ENCODE measurements around the gene ARL4A. TPM values are rescaled to one million over a fixed set of nuclear protein-coding genes. Genes with fewer than 3 reads are reported as not detected.
"Not testable (repeated sequence)": the region's sequence is repeated elsewhere in the genome, so short reads cannot be mapped to it uniquely, and the experiment has no call there.

The ARL4A gene
- total and polyA plus RNA-seq, 7 donors = 2.5 to 47.7 (median 7.4) TPM

DNA sequence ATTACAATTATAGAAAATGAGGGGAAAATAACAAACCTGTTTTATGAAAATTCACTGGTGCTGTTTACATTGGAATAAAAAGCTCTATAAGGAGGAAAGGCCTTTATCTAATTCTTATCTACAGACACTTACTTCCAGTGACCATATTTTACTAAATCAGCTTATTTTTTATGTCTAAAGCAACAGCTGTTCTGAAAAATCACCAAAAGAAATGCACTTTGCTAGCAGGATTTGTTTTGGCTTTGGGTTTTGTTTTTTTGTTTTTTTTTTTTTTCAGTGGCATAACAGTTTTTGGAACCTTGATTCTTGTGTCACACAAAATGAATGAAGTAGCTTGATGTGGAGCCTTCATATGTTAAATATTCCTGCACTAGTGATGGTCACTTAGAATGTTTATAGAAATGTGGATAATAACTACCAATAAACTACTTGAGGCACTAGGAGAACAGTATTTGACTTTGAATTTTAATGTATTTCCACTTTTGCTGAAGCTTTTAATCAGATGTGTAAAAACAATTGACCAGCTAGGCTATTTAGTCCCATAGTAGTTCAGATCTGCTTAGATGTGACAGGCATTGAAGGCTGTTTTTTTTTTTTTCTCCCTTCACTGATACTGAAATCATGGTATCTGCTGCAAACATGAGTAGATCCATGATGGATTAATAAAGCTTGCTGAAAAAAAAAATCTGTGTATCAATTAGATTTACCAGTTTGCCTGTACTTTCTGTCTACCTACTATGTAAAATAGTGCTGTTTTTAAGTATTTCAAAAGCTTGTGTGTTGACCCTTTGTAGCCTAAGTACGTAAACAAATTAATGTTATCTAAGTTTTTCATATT, 2.8 kb downstream of the ARL4A start:
- intact Hi-C loops (cut with DNase I) = no loop called here
- Histone ChIP-seq H3K27me3 (ENCODE audit: insufficient read depth in 3 of 3, low read length in 2 of 3) (no peaks in the 10 kb centered on the region), H3K4me1 (peaks cover 6% of the 10 kb centered on the region), H3K4me3 (peak overlapping the region; percentile 26), H3K36me3 (ENCODE audit: insufficient read depth in 1 of 2, low read depth in 1 of 2) (no peaks in the 10 kb centered on the region), H3K9me3 (no peaks in the 10 kb centered on the region), H3K27ac (no peak overlapping the region)
- DNase-seq (no peak), ATAC-seq (no peak)
- TF ChIP-seq CTCF (IDR thresholded peaks at IDR 0.05) = no peak
- 89 to 98% (median 97%) methylated on average over 1 of the region's 1 CpG for WGBS, 3 donors

DNA sequence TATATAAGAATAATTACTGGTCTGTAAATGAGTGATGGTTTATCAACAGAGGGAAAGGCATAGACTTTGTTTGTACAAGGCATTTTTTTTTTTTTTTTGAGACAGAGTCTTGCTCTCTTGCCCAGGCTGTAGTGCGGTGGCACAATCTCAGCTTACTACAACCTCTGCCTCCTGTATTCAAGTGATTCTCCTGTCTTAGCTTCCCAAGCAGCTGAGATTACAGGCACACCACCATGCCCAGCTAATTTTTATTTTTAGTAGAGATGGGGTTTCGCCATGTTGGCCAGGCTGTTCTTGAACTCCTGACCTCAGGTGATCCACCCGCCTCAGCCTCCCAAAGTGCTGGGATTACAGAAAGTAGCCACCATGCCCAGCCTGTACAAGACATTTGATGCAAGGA, 4.0 kb downstream of the ARL4A start:
- ATAC-seq; H3K36me3 ChIP-seq (ENCODE audit: insufficient read depth in 1 of 2, low read depth in 1 of 2); DNase-seq; H3K27ac ChIP-seq; H3K4me1 ChIP-seq; H3K4me3 ChIP-seq; H3K9me3 ChIP-seq; H3K27me3 ChIP-seq (ENCODE audit: insufficient read depth in 3 of 3, low read length in 2 of 3); intact Hi-C loops (cut with DNase I): not testable (repeated sequence)
- WGBS, 3 donors = 48 to 89% (median 72%) methylated on average over 3 of the region's 3 CpGs

- no peak for DNase-seq
- no peak for ATAC-seq
- H3K27me3 ChIP-seq (ENCODE audit: insufficient read depth in 3 of 3, low read length in 2 of 3) = no peaks in the 10 kb centered on the region
- H3K4me1 ChIP-seq = peaks cover 6% of the 10 kb centered on the region
- no peak for TF ChIP-seq CTCF (IDR thresholded peaks at IDR 0.05)
- no peaks in the 10 kb centered on the region for H3K36me3 ChIP-seq (ENCODE audit: insufficient read depth in 1 of 2, low read depth in 1 of 2)
- intact Hi-C loops (cut with DNase I) = no loop called here
- no peak overlapping the region for H3K4me3 ChIP-seq
- H3K9me3 ChIP-seq = no peaks in the 10 kb centered on the region
- 90 to 95% (median 90%) methylated on average over 1 of the region's 1 CpG for WGBS, 3 donors
- H3K27ac ChIP-seq = no peak overlapping the region
Measured at GRCh38 chr7:12692035-12692434, 4.6 kb downstream of the ARL4A start.

GRCh38 chr7:12692479-12693259, 5.2 kb downstream of the ARL4A start:
- Histone ChIP-seq H3K27me3 (ENCODE audit: insufficient read depth in 3 of 3, low read length in 2 of 3) (no peaks in the 10 kb centered on the region), H3K27ac (no peak overlapping the region), H3K4me1 (peaks cover 6% of the 10 kb centered on the region), H3K9me3 (no peaks in the 10 kb centered on the region), H3K4me3 (no peak overlapping the region), H3K36me3 (ENCODE audit: insufficient read depth in 1 of 2, low read depth in 1 of 2) (no peaks in the 10 kb centered on the region)
- intact Hi-C loops (cut with DNase I) = no loop called here
- no peak for TF ChIP-seq CTCF (IDR thresholded peaks at IDR 0.05)
- ATAC-seq = no peak
- 54 to 79% (median 59%) methylated on average over 3 of the region's 3 CpGs for WGBS, 3 donors
- DNase-seq = no peak

GRCh38 chr7:12694817-12695216, 7.4 kb downstream of the ARL4A start:
- no peak for TF ChIP-seq CTCF (IDR thresholded peaks at IDR 0.05)
- DNase-seq (no peak), ATAC-seq (no peak)
- intact Hi-C loops (cut with DNase I) = loop anchor here in 1 of 2 donors (1.0 kb wide), 1 partner anchor 78 kb away; no protein-coding TSS in a partner anchor
- 47 to 79% (median 77%) methylated on average over 1 of the region's 1 CpG for WGBS, 3 donors
- Histone ChIP-seq H3K27ac (no peak overlapping the region), H3K36me3 (ENCODE audit: insufficient read depth in 1 of 2, low read depth in 1 of 2) (no peaks in the 10 kb centered on the region), H3K27me3 (ENCODE audit: insufficient read depth in 3 of 3, low read length in 2 of 3) (no peaks in the 10 kb centered on the region), H3K4me3 (no peak overlapping the region), H3K4me1 (no peaks in the 10 kb centered on the region), H3K9me3 (no peaks in the 10 kb centered on the region)

Data from psoas muscle (tissue), 8 donors.